ENCODE results near the gene MYG1. TPM values are rescaled to one million over a fixed set of nuclear protein-coding genes. Genes with fewer than 3 reads are reported as not detected.

Gene MYG1
- total RNA-seq, 2 donors from 2014 or later = 48.7 to 76.5 TPM

- H3K4me3 Mint-ChIP-seq = peak overlapping the region; percentile 92
Observed at GRCh38 chr12:53344824-53345485, 45.5 kb downstream of the MYG1 start.

DNA sequence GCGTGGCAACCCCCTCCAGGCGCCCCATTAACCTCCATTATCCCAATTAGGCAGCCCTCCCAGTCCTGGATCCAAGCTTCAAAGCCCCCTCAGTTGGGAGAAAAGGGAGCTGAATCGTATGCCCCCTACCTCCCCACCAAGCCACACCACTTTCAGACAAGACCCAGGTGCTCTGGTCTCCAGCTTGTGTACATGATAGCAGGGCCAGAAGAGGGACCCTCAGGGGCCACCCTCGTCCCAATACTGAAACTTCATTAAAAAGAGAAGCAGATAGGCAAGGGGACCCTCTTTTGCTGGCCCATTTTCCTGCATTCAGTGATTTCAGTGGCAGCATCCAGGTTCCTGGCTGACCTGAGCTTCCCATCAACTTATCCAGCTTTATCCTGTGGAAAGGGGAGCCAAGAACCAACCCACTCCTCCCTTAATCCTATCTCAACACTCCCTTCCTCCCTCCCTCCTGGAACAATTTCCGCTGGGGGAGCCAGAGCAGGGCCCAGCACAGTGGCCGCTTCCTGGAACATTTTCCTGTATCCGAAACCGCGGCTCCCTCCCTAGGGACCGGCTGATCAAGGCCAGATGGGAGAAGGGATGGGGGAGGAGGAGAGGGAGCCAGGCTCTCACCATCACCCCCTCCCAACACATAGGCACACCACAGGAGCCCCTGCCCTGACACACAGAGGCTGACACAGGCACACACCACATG is 46.1 kb downstream of the MYG1 start:
- Mint-ChIP-seq H3K9me3 (no peaks in the 10 kb centered on the region), H3K4me3 (peak overlapping the region; percentile 92), H3K4me1 (peaks cover 11% of the 10 kb centered on the region), H3K27ac (peak overlapping the region; percentile 93), H3K27me3 (peaks cover under 1% of the 10 kb centered on the region), H3K36me3 (ENCODE audit: low read depth) (no peaks in the 10 kb centered on the region)
- peak; percentile 4 for ATAC-seq (replicated peaks)

More at GRCh38 chr12:53344824-53345485, 45.5 kb downstream of the MYG1 start:
- H3K9me3 Mint-ChIP-seq = no peaks in the 10 kb centered on the region
- no peaks in the 10 kb centered on the region for H3K36me3 Mint-ChIP-seq (ENCODE audit: low read depth)
- peaks cover 5% of the 10 kb centered on the region for H3K27me3 Mint-ChIP-seq
- H3K4me1 Mint-ChIP-seq = peaks cover 11% of the 10 kb centered on the region
- H3K27ac Mint-ChIP-seq = peak overlapping the region; percentile 93
- ATAC-seq (replicated peaks) = peak; percentile 90

GRCh38 chr12:53346491-53346890 is 47.0 kb downstream of the MYG1 start:
- ATAC-seq (replicated peaks) = no peak
- no peaks in the 10 kb centered on the region for H3K9me3 Mint-ChIP-seq
- no peak overlapping the region for H3K4me3 Mint-ChIP-seq
- no peaks in the 10 kb centered on the region for H3K27me3 Mint-ChIP-seq
- peaks cover 11% of the 10 kb centered on the region for H3K4me1 Mint-ChIP-seq
- no peaks in the 10 kb centered on the region for H3K36me3 Mint-ChIP-seq (ENCODE audit: low read depth)
- peak overlapping the region; percentile 38 for H3K27ac Mint-ChIP-seq

GRCh38 chr12:53347905-53348304 is 48.4 kb downstream of the MYG1 start:
- no peak for ATAC-seq (replicated peaks)
- Mint-ChIP-seq H3K36me3 (ENCODE audit: low read depth) (no peaks in the 10 kb centered on the region), H3K27ac (no peak overlapping the region), H3K9me3 (no peaks in the 10 kb centered on the region), H3K4me3 (no peak overlapping the region), H3K27me3 (no peaks in the 10 kb centered on the region), H3K4me1 (peaks cover 17% of the 10 kb centered on the region)

DNA sequence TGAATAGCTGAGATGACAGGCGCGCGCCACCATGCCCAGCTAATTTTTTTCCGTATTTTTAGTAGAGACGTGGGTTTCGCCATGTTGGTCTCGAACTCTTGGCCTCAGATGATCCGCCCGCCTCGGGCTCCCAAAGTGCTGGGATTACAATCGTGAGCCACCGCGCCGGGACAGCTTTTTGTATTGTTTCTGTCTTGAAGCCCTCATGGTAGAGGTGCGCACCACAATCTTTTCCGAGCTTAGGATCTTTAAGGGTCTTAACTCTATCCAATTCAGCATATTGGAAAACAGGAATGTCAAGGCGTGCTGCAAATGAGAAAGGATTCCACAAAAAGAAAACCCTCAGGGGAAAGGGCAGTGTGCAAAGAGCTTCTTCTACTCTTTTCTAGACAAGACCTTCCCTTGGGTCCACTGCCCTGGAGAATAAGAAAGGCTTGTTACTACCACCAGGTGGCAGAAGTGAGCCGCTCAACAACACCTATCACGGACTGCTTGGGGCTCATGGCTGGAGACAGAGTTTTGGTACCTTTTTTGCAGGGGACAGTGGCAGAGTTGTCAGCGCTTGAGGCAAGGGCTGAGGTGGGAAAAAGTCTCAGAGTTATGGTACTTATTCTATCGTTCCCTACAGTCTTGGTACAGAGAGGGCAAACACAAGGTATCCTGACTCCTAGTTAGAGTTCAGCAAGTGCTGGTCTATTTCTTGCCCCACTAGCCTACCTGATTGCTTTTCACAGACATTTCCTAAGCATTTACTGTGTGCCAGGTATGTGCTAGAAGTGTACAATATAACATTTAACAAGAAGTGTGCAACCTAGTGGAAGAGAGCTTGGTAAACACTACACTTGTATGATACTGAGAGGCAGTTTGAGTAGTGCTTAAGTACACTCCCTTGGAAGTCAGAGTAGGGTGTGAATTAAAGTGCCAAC is 53.1 kb downstream of the MYG1 start:
- no peak overlapping the region for H3K4me3 Mint-ChIP-seq
- no peaks in the 10 kb centered on the region for H3K27me3 Mint-ChIP-seq
- peaks cover 6% of the 10 kb centered on the region for H3K4me1 Mint-ChIP-seq
- H3K36me3 Mint-ChIP-seq (ENCODE audit: low read depth) = no peaks in the 10 kb centered on the region
- no peaks in the 10 kb centered on the region for H3K9me3 Mint-ChIP-seq
- ATAC-seq (replicated peaks) = peak; percentile 99
- peak overlapping the region; percentile 40 for H3K27ac Mint-ChIP-seq

DNA sequence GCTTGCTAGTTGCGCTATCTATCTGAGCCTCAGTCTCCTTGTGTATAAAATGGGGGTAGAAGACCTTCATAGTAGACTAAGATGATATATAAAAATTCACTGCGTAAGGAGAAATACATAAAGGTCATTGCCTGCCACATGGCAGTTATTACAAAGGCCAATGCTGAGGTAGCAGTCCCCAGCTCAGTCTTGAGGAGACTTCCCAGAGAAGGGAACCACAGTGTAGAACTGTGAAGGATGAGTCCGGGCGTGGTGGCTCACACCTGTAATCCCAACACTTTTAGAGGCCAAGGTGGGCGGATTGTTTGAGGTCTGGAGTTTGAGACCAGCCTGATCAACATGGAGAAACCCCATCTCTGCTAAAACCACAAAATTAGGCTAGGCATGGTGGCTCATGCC is 53.8 kb downstream of the MYG1 start:
- no peaks in the 10 kb centered on the region for H3K36me3 Mint-ChIP-seq (ENCODE audit: low read depth)
- no peak for ATAC-seq (replicated peaks)
- H3K27me3 Mint-ChIP-seq = no peaks in the 10 kb centered on the region
- H3K9me3 Mint-ChIP-seq = no peaks in the 10 kb centered on the region
- H3K4me1 Mint-ChIP-seq = peaks cover 6% of the 10 kb centered on the region
- H3K4me3 Mint-ChIP-seq = no peak overlapping the region
- H3K27ac Mint-ChIP-seq = peak overlapping the region; percentile 40

DNA sequence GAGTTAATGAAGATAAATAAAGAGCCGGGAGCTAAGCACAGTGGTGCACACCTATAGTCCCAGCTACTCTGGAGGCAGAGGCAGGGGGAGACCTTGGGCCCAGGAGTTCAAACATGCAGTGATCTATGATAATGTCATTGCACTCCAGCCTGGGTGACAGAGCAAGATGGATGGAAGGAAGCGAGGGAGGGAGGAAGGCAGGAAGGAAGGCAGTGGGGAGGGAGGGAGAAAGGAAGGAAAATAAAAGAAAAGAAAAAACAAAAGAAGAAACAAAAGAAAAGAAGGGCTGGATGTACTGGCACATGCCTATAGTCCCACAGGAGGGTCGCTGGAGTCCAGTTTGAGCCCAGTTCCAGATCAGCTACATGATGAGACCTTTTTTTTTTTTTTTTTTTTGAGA is 55.6 kb downstream of the MYG1 start:
- H3K4me3 Mint-ChIP-seq = no peak overlapping the region
- H3K36me3 Mint-ChIP-seq (ENCODE audit: low read depth) = no peaks in the 10 kb centered on the region
- no peak for ATAC-seq (replicated peaks)
- H3K9me3 Mint-ChIP-seq = no peaks in the 10 kb centered on the region
- H3K27ac Mint-ChIP-seq = peak overlapping the region; percentile 23
- H3K4me1 Mint-ChIP-seq = peaks cover 6% of the 10 kb centered on the region
- H3K27me3 Mint-ChIP-seq = no peaks in the 10 kb centered on the region

Other genes starting within 250 kb of the MYG1 start
- gene TNS2, start 249.6 kb upstream of the MYG1 start, total RNA-seq = 1 to 10 TPM in 1 of 2 donors, under 1 TPM in 1; 0.69 to 4.6 TPM
- 10 to 100 TPM; 25.4 to 28.8 TPM for gene SPRYD3, start 220.3 kb upstream of the MYG1 start, total RNA-seq
- gene IGFBP6, start 202.0 kb upstream of the MYG1 start, total RNA-seq = 1 to 10 TPM in 1 of 2 donors, under 1 TPM in 1; 0.45 to 6.0 TPM
- gene SOAT2, start 196.2 kb upstream of the MYG1 start, total RNA-seq = 1 to 10 TPM in 1 of 2 donors, under 1 TPM in 1; 0.28 to 1.1 TPM
- 10 to 100 TPM; 41.8 to 42.3 TPM for gene ZNF740, start 119.0 kb upstream of the MYG1 start, total RNA-seq
- gene CSAD, start 118.8 kb upstream of the MYG1 start, total RNA-seq = 10 to 100 TPM; 29.8 to 43.5 TPM
- gene ITGB7, start 92.4 kb upstream of the MYG1 start, total RNA-seq = 100 to 1,000 TPM; 183 to 187 TPM
- 10 to 100 TPM; 28.5 to 58.3 TPM for gene RARG, start 67.5 kb upstream of the MYG1 start, total RNA-seq
- gene ESPL1, start 31.4 kb upstream of the MYG1 start, total RNA-seq = 10 to 100 TPM; 80.1 to 92.1 TPM
- gene PFDN5, start 4.2 kb upstream of the MYG1 start, total RNA-seq = 100 to 1,000 TPM; 250 to 347 TPM
- 10 to 100 TPM; 42.3 to 44.8 TPM for gene AAAS, start 21.9 kb downstream of the MYG1 start, total RNA-seq
- not detected for gene SP7, start 36.7 kb downstream of the MYG1 start, total RNA-seq
- gene SP1, start 80.5 kb downstream of the MYG1 start, total RNA-seq = 10 to 100 TPM; 80.9 to 91.5 TPM
- gene AMHR2, start 124.2 kb downstream of the MYG1 start, total RNA-seq = not detected
- gene PRR13, start 142.0 kb downstream of the MYG1 start, total RNA-seq = 100 to 1,000 TPM; 193 to 216 TPM
- 100 to 1,000 TPM; 763 to 862 TPM for gene PCBP2, start 152.4 kb downstream of the MYG1 start, total RNA-seq
- gene MAP3K12, start 199.8 kb downstream of the MYG1 start, total RNA-seq = 10 to 100 TPM; 18.2 to 20.4 TPM
- gene TARBP2, start 201.6 kb downstream of the MYG1 start, total RNA-seq = 10 to 100 TPM; 21.7 to 44.0 TPM
- not detected for gene NPFF, start 207.8 kb downstream of the MYG1 start, total RNA-seq

All from activated T-helper 17 cell treated with anti-CD3 and anti-CD28 coated beads, Interleukin-2, amount 50 U/mL, for 72 hours (primary cell).